Measurements from ENCODE around the gene ANKRD12.
"Not testable (repeated sequence)": the region's sequence is repeated elsewhere in the genome, so short reads cannot be mapped to it uniquely, and the experiment has no call there.

DNA sequence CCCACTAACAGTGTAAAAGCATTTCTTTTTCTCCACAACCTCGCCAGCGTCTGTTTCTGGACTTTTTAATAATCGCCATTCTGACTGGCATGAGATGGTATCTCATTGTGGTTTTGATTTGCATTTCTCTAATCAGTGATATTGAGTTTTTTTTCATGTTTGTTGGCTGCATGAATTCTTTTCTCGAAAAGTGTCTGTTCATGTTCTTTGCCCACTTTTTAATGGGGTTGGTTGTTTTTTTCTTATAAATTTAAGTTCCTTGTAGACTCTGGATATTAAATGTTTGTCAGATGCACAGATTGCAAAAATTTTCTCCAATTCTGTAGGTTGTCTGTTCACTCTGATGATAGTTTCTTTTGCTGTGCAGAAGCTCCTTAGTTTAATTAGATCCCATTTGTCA lies 26.1 kb downstream of the ANKRD12 start:
- not testable (repeated sequence) for TF ChIP-seq HNF4G (IDR thresholded peaks at IDR 0.05); RAD21 (IDR thresholded peaks at IDR 0.05); SP1 (IDR thresholded peaks at IDR 0.05); HNF4A (conservative IDR thresholded peaks at IDR 0.05)
- TF ChIP-seq, protein P1, sequence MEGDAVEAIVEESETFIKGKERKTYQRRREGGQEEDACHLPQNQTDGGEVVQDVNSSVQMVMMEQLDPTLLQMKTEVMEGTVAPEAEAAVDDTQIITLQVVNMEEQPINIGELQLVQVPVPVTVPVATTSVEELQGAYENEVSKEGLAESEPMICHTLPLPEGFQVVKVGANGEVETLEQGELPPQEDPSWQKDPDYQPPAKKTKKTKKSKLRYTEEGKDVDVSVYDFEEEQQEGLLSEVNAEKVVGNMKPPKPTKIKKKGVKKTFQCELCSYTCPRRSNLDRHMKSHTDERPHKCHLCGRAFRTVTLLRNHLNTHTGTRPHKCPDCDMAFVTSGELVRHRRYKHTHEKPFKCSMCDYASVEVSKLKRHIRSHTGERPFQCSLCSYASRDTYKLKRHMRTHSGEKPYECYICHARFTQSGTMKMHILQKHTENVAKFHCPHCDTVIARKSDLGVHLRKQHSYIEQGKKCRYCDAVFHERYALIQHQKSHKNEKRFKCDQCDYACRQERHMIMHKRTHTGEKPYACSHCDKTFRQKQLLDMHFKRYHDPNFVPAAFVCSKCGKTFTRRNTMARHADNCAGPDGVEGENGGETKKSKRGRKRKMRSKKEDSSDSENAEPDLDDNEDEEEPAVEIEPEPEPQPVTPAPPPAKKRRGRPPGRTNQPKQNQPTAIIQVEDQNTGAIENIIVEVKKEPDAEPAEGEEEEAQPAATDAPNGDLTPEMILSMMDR (IDR thresholded peaks at IDR 0.05; ENCODE audit: low read depth, low read length, missing input control), result not testable (repeated sequence)
- TF ChIP-seq, protein P2, sequence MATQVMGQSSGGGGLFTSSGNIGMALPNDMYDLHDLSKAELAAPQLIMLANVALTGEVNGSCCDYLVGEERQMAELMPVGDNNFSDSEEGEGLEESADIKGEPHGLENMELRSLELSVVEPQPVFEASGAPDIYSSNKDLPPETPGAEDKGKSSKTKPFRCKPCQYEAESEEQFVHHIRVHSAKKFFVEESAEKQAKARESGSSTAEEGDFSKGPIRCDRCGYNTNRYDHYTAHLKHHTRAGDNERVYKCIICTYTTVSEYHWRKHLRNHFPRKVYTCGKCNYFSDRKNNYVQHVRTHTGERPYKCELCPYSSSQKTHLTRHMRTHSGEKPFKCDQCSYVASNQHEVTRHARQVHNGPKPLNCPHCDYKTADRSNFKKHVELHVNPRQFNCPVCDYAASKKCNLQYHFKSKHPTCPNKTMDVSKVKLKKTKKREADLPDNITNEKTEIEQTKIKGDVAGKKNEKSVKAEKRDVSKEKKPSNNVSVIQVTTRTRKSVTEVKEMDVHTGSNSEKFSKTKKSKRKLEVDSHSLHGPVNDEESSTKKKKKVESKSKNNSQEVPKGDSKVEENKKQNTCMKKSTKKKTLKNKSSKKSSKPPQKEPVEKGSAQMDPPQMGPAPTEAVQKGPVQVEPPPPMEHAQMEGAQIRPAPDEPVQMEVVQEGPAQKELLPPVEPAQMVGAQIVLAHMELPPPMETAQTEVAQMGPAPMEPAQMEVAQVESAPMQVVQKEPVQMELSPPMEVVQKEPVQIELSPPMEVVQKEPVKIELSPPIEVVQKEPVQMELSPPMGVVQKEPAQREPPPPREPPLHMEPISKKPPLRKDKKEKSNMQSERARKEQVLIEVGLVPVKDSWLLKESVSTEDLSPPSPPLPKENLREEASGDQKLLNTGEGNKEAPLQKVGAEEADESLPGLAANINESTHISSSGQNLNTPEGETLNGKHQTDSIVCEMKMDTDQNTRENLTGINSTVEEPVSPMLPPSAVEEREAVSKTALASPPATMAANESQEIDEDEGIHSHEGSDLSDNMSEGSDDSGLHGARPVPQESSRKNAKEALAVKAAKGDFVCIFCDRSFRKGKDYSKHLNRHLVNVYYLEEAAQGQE (IDR thresholded peaks at IDR 0.05), result not testable (repeated sequence)
- TF ChIP-seq, protein P3, sequence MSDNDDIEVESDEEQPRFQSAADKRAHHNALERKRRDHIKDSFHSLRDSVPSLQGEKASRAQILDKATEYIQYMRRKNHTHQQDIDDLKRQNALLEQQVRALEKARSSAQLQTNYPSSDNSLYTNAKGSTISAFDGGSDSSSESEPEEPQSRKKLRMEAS (IDR thresholded peaks at IDR 0.05), result not testable (repeated sequence)
- TF ChIP-seq, protein P4, sequence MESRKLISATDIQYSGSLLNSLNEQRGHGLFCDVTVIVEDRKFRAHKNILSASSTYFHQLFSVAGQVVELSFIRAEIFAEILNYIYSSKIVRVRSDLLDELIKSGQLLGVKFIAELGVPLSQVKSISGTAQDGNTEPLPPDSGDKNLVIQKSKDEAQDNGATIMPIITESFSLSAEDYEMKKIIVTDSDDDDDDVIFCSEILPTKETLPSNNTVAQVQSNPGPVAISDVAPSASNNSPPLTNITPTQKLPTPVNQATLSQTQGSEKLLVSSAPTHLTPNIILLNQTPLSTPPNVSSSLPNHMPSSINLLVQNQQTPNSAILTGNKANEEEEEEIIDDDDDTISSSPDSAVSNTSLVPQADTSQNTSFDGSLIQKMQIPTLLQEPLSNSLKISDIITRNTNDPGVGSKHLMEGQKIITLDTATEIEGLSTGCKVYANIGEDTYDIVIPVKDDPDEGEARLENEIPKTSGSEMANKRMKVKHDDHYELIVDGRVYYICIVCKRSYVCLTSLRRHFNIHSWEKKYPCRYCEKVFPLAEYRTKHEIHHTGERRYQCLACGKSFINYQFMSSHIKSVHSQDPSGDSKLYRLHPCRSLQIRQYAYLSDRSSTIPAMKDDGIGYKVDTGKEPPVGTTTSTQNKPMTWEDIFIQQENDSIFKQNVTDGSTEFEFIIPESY (IDR thresholded peaks at IDR 0.05), result not testable (repeated sequence)
- TF ChIP-seq, protein P5, sequence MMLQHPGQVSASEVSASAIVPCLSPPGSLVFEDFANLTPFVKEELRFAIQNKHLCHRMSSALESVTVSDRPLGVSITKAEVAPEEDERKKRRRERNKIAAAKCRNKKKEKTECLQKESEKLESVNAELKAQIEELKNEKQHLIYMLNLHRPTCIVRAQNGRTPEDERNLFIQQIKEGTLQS (IDR thresholded peaks at IDR 0.05), result not testable (repeated sequence)

All from liver (tissue), 3 donors.